ENCODE results near the gene TEAD4. TPM values are rescaled to one million over a fixed set of nuclear protein-coding genes. Genes with fewer than 3 reads are reported as not detected.

TEAD4 gene
- total RNA-seq, 2 donors from 2014 or later: 10.7 to 15.8 TPM

GRCh38 chr12:2976581-2976996 lies 17.4 kb downstream of the TEAD4 start:
- Histone ChIP-seq H3K9me3 (no peaks in the 10 kb centered on the region), H3K4me3 (no peak overlapping the region), H3K36me3 (no peaks in the 10 kb centered on the region), H3K9ac (ENCODE audit: low read depth in 2 of 2, low read length in 2 of 2) (no peak overlapping the region), H3K27ac (no peak overlapping the region), H3K4me1 (no peaks in the 10 kb centered on the region), H3K27me3 (no peaks in the 10 kb centered on the region)
- TF ChIP-seq, protein P1, sequence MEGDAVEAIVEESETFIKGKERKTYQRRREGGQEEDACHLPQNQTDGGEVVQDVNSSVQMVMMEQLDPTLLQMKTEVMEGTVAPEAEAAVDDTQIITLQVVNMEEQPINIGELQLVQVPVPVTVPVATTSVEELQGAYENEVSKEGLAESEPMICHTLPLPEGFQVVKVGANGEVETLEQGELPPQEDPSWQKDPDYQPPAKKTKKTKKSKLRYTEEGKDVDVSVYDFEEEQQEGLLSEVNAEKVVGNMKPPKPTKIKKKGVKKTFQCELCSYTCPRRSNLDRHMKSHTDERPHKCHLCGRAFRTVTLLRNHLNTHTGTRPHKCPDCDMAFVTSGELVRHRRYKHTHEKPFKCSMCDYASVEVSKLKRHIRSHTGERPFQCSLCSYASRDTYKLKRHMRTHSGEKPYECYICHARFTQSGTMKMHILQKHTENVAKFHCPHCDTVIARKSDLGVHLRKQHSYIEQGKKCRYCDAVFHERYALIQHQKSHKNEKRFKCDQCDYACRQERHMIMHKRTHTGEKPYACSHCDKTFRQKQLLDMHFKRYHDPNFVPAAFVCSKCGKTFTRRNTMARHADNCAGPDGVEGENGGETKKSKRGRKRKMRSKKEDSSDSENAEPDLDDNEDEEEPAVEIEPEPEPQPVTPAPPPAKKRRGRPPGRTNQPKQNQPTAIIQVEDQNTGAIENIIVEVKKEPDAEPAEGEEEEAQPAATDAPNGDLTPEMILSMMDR (IDR thresholded peaks at IDR 0.05): no peak
- intact Hi-C loops (cut with DNase I): no loop called here
- DNase-seq: no peak

DNA sequence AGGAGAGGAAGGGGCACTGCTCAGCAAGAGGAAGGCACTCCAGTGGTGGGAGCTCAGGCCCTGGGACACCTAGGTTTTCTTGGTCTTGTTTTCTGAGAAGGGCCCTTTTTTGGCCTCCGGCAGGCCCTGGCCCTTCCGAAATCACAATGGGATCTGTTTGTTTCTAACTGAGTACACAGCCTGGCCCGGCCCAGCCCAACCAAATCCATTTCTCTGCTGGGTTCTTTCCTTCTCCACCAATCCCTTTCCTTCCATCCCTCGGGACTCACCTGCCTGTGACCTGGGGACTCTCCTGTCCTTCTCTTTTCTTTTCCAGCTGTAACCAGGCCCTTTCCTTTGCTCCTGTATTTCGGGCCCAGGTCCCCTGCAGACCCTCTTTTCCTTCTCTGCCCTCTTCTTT lies 18.6 kb downstream of the TEAD4 start:
- no peak overlapping the region for H3K27ac ChIP-seq
- H3K27me3 ChIP-seq: no peaks in the 10 kb centered on the region
- TF ChIP-seq, protein P1 (IDR thresholded peaks at IDR 0.05): no peak
- no peaks in the 10 kb centered on the region for H3K9me3 ChIP-seq
- no peaks in the 10 kb centered on the region for H3K36me3 ChIP-seq
- no peak overlapping the region for H3K9ac ChIP-seq (ENCODE audit: low read depth in 2 of 2, low read length in 2 of 2)
- intact Hi-C loops (cut with DNase I): no loop called here
- no peak for DNase-seq
- no peak overlapping the region for H3K4me3 ChIP-seq
- H3K4me1 ChIP-seq: no peaks in the 10 kb centered on the region

DNA sequence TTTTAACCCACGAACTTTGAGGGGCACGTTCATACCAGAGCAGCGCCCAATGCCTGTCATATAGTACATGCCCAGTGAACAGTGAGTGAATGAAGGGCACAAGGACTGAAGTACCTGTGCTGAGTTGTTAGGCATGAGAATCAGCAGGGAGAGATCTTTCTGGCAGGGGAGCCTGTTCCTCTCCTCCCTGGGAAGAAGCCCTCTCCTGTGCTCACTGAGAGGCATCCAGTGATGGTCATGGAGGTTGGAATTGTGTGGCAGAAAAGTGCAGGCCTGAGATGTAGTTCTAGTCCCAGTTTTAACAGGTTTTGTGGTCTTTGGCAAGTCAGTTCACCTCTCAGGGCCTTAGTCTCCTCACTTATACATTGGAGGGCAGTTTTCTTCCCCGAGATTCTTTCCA lies 20.6 kb downstream of the TEAD4 start:
- no peak for DNase-seq
- no peaks in the 10 kb centered on the region for H3K27me3 ChIP-seq
- H3K36me3 ChIP-seq: no peaks in the 10 kb centered on the region
- H3K9ac ChIP-seq (ENCODE audit: low read depth in 2 of 2, low read length in 2 of 2): no peak overlapping the region
- intact Hi-C loops (cut with DNase I): no loop called here
- no peak overlapping the region for H3K27ac ChIP-seq
- H3K4me3 ChIP-seq: no peak overlapping the region
- H3K4me1 ChIP-seq: no peaks in the 10 kb centered on the region
- TF ChIP-seq, protein P1 (IDR thresholded peaks at IDR 0.05): no peak
- H3K9me3 ChIP-seq: no peaks in the 10 kb centered on the region

- Histone ChIP-seq H3K27ac (no peak overlapping the region), H3K36me3 (no peaks in the 10 kb centered on the region), H3K27me3 (no peaks in the 10 kb centered on the region), H3K9me3 (no peaks in the 10 kb centered on the region), H3K4me3 (no peak overlapping the region), H3K4me1 (no peaks in the 10 kb centered on the region), H3K9ac (ENCODE audit: low read depth in 2 of 2, low read length in 2 of 2) (no peak overlapping the region)
- DNase-seq: no peak
- TF ChIP-seq, protein P1 (IDR thresholded peaks at IDR 0.05): no peak
- intact Hi-C loops (cut with DNase I): no loop called here
These were observed 21.4 kb downstream of the TEAD4 start for GRCh38 chr12:2980630-2981029.

GRCh38 chr12:2982361-2982760 lies 23.2 kb downstream of the TEAD4 start:
- DNase-seq: no peak
- H3K27ac ChIP-seq: no peak overlapping the region

More at GRCh38 chr12:2982361-2982760, 23.2 kb downstream of the TEAD4 start:
- Histone ChIP-seq H3K4me1 (no peaks in the 10 kb centered on the region), H3K9me3 (no peaks in the 10 kb centered on the region), H3K4me3 (no peak overlapping the region), H3K9ac (ENCODE audit: low read depth in 2 of 2, low read length in 2 of 2) (no peak overlapping the region), H3K36me3 (no peaks in the 10 kb centered on the region), H3K27me3 (no peaks in the 10 kb centered on the region)
- intact Hi-C loops (cut with DNase I): no loop called here
- TF ChIP-seq, protein P1 (IDR thresholded peaks at IDR 0.05): no peak
